ENCODE data around the gene SYK. TPM values are rescaled to one million over a fixed set of nuclear protein-coding genes. Genes with fewer than 3 reads are reported as not detected.
A peak's percentile ranks its signal among the peaks of the same experiment; 100 is the strongest.

The SYK gene
- polyA plus RNA-seq, 3 donors, result 26.1 to 35.7 (median 34.6) TPM

GRCh38 chr9:90940280-90940679 is 138.7 kb downstream of the SYK start:
- DNase-seq, result no peak

GRCh38 chr9:90941661-90942060 is 140.0 kb downstream of the SYK start:
- DNase-seq, result no peak

GRCh38 chr9:90942555-90942954 is 140.9 kb downstream of the SYK start:
- DNase-seq, result no peak

- no peak for DNase-seq
Observed at GRCh38 chr9:90943341-90943740, 141.7 kb downstream of the SYK start.

GRCh38 chr9:90945336-90945735 is 143.7 kb downstream of the SYK start:
- no peak for DNase-seq

GRCh38 chr9:90946982-90947381 is 145.4 kb downstream of the SYK start:
- peak; percentile 53 for DNase-seq

Other genes with a start within 250 kb of the SYK start
- 1 to 10 TPM; 4.7 to 8.1 (median 4.9) TPM for gene DIRAS2, start 159.0 kb upstream of the SYK start, polyA plus RNA-seq (ENCODE audit: insufficient read length in 3 of 3)

All from renal pelvis (tissue), 4 donors.